ENCODE results near the gene GRIFIN.

DNA sequence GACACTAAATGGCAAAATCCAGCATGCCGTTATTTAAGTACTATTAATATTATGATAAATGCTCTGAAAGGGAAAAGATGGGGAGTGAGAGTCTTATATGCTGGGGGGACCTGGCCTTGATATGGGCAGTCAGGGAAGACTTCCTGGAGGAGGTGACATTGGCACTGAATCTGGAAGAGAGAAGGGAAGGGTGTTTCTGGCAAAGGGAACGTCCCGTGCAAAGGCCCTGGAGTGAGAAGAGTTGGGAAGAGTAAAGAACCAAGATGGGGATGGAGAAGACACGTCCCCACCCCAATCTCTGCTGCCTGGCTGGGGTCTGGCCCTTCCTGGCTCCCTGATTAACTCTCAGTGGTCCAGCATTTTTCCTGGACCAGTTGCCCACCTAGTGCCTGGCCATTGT is 5.0 kb upstream of the GRIFIN start:
- TF ChIP-seq, protein P1, sequence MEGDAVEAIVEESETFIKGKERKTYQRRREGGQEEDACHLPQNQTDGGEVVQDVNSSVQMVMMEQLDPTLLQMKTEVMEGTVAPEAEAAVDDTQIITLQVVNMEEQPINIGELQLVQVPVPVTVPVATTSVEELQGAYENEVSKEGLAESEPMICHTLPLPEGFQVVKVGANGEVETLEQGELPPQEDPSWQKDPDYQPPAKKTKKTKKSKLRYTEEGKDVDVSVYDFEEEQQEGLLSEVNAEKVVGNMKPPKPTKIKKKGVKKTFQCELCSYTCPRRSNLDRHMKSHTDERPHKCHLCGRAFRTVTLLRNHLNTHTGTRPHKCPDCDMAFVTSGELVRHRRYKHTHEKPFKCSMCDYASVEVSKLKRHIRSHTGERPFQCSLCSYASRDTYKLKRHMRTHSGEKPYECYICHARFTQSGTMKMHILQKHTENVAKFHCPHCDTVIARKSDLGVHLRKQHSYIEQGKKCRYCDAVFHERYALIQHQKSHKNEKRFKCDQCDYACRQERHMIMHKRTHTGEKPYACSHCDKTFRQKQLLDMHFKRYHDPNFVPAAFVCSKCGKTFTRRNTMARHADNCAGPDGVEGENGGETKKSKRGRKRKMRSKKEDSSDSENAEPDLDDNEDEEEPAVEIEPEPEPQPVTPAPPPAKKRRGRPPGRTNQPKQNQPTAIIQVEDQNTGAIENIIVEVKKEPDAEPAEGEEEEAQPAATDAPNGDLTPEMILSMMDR (IDR thresholded peaks at IDR 0.05; ENCODE audit: low read length), result no peak
- TF ChIP-seq EZH2 (IDR thresholded peaks at IDR 0.05; ENCODE audit: borderline replicate concordance, low read length), result no peak
